ENCODE measurements around the gene RCAN3. TPM values are rescaled to one million over a fixed set of nuclear protein-coding genes. Genes with fewer than 3 reads are reported as not detected.

Gene RCAN3
- total and polyA plus RNA-seq, 9 of the 15 experiments (the other 6 are each of a cell fraction or from before 2014, with no cell fraction given) = 0.10 to 1.4 (median 0.43) TPM

DNA sequence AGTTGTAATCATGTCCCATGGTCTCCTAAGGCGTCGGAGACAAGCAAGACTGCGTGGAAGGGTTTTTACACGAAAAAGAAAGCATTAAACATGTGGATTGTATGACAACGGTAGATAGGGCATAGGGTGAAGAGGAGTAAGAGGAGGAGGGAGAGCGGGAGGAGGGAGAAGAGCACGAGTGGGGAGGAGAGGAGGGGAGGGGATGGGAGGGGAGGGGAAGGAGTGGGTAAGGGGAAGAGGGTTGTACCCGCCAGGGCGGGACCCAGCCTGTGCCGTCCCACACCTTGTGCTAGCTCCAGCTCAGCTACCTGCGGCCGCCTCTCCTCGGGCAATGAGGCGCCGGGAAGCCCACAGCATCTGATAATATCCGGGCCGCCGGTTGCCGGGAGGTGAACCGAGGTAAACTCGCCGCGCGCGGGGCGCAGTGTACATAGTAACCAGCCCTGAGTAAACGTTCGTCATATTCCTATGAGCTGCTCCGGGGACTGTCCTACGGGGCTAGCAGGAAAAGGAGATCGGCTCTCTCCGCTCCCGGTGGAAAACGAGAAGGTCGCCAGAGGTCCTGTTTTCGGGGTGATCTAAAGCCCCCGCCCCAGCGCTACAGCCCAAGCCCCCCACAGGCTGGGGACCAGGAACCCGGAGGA is 449 bp upstream of the RCAN3 start (continued):
- no peak for TF ChIP-seq ZBTB7A (IDR thresholded peaks at IDR 0.05; ENCODE audit: borderline replicate concordance, control insufficient read depth, low read depth, low read length)
- no peak for TF ChIP-seq RBM15 (IDR thresholded peaks at IDR 0.05; ENCODE audit: insufficient read depth, low read length)
- TF ChIP-seq TCF7 (IDR thresholded peaks at IDR 0.05; ENCODE audit: borderline replicate concordance) = no peak
- TF ChIP-seq YY1 (IDR thresholded peaks at IDR 0.05; ENCODE audit: borderline replicate concordance in 1 of 3, control insufficient read depth in 1 of 3, extremely low read depth in 1 of 3, insufficient read depth in 3 of 3, insufficient read length in 1 of 3, insufficient replicate concordance in 2 of 3, low read depth in 1 of 3, low read length in 2 of 3) = peak in 1 of 3 experiments; percentile 8
- TF ChIP-seq, protein P1, sequence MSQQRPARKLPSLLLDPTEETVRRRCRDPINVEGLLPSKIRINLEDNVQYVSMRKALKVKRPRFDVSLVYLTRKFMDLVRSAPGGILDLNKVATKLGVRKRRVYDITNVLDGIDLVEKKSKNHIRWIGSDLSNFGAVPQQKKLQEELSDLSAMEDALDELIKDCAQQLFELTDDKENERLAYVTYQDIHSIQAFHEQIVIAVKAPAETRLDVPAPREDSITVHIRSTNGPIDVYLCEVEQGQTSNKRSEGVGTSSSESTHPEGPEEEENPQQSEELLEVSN (IDR thresholded peaks at IDR 0.05; ENCODE audit: borderline replicate concordance in 1 of 2, extremely low read depth in 1 of 2, insufficient read depth in 1 of 2, insufficient read length in 1 of 2, low read depth in 1 of 2, low read length in 1 of 2, poor library complexity in 1 of 2, severe bottlenecking in 1 of 2) = peak in 1 of 2 experiments; percentile 58
- TF ChIP-seq RBM14 (IDR thresholded peaks at IDR 0.05; ENCODE audit: borderline replicate concordance, insufficient read depth, low read depth, low read length) = no peak
- peak; percentile 20 for TF ChIP-seq CCNT2 (IDR thresholded peaks at IDR 0.05; ENCODE audit: borderline replicate concordance, extremely low read depth, insufficient read length, low read depth, low read length)
- TF ChIP-seq, protein P2, sequence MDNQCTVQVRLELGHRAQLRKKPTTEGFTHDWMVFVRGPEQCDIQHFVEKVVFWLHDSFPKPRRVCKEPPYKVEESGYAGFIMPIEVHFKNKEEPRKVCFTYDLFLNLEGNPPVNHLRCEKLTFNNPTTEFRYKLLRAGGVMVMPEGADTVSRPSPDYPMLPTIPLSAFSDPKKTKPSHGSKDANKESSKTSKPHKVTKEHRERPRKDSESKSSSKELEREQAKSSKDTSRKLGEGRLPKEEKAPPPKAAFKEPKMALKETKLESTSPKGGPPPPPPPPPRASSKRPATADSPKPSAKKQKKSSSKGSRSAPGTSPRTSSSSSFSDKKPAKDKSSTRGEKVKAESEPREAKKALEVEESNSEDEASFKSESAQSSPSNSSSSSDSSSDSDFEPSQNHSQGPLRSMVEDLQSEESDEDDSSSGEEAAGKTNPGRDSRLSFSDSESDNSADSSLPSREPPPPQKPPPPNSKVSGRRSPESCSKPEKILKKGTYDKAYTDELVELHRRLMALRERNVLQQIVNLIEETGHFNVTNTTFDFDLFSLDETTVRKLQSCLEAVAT (IDR thresholded peaks at IDR 0.05) = peak in 1 of 2 experiments; percentile 47; a peak in 1 of 4 replicates
- TF ChIP-seq RCOR1 (IDR thresholded peaks at IDR 0.05; ENCODE audit: borderline replicate concordance in 1 of 2, low read depth in 2 of 2, low read length in 2 of 2) = peak in 1 of 2 experiments; percentile 46; a peak in 1 of 4 replicates
- peak; percentile 11 for TF ChIP-seq POLR2B (IDR thresholded peaks at IDR 0.05; ENCODE audit: low read depth, partially characterized antibody)
- TF ChIP-seq POLR2A (conservative IDR thresholded peaks at IDR 0.05) = peak; percentile 64; the same call in 1 of the 2 replicates
- no peak for TF ChIP-seq NR4A1 (CRISPR knock-in tag; IDR thresholded peaks at IDR 0.05)
- TF ChIP-seq NR4A1 (tag; IDR thresholded peaks at IDR 0.05) = no peak
- TF ChIP-seq ZNF75A (CRISPR knock-in tag; IDR thresholded peaks at IDR 0.05) = no peak
- TF ChIP-seq JUND (IDR thresholded peaks at IDR 0.05; ENCODE audit: borderline replicate concordance, low read depth, low read length) = 0 out of 2 replicates have a peak, but pooled peaks have one; percentile 3
- no peak for TF ChIP-seq JUND (tag; IDR thresholded peaks at IDR 0.05; ENCODE audit: borderline replicate concordance, low read depth, low read length)
- TF ChIP-seq NONO (IDR thresholded peaks at IDR 0.05; ENCODE audit: low read depth in 2 of 2, low read length in 1 of 2) = no peak
- TF ChIP-seq KLF13 (tag; IDR thresholded peaks at IDR 0.05; ENCODE audit: borderline replicate concordance, low read depth) = no peak
- peak; percentile 64; the same call in 1 of the 2 replicates for TF ChIP-seq PHF8 (IDR thresholded peaks at IDR 0.05; ENCODE audit: borderline replicate concordance, low read length)
- no peak for TF ChIP-seq DDX20 (tag; IDR thresholded peaks at IDR 0.05; ENCODE audit: low read depth)
- TF ChIP-seq POLR2H (tag; IDR thresholded peaks at IDR 0.05; ENCODE audit: low read depth) = 0 out of 2 replicates have a peak, but pooled peaks have one; percentile 23
- 0 out of 2 replicates have a peak, but pooled peaks have one; percentile 38 for TF ChIP-seq SRSF1 (IDR thresholded peaks at IDR 0.05; ENCODE audit: low read depth, low read length)

Data from K562 (cell line).